IMR-90 (cell line): ENCODE data around the gene DNAJC5. TPM values are rescaled to one million over a fixed set of nuclear protein-coding genes. Genes with fewer than 3 reads are reported as not detected.

Source experiments
- ATAC-seq: fragments of 200-7000 bp; cut with Tn5 transposase; 2 replicates; pipeline ENCODE4 v1.9.1; 2020; ENCODE audit warnings: low read depth, mild to moderate bottlenecking, moderate library complexity
- BruUV-seq: library from RNA; stranded (reverse); fragments of 400-500 nt; replicated peaks from 2 replicates; lab custom pipeline; 2021; lab: Mats Ljungman, UMichigan
- CTCF ChIA-PET: fragments of 300-600 bp; formaldehyde crosslinking; extraction: SDS; loops from one replicate; lab custom pipeline; 2021; ENCODE audit warnings: antibody characterized with exemption; lab: Yijun Ruan, JAX
- POLR2A ChIA-PET: fragments of 300-600 bp; sonication (Branson Sonifier 250); formaldehyde crosslinking; loops from one replicate; lab custom pipeline; 2022; ENCODE audit warnings: antibody characterized with exemption; ENCODE audit not compliant: unreplicated experiment; lab: Charles Lee
- DNase-seq: peaks from one replicate; pipeline ENCODE4 v3.0.0; 2013
- H2AFZ ChIP-seq: replicated peaks from 2 replicates; pipeline ENCODE3; 2013; ENCODE audit warnings: low read length, mild to moderate bottlenecking; ENCODE audit not compliant: poor library complexity
- H2AK5ac ChIP-seq: 2 replicates; pipeline ENCODE4 v1.6.1; 2013; ENCODE audit warnings: low read depth, low read length, inconsistent platforms
- H2AK9ac ChIP-seq: replicated peaks from 2 replicates; pipeline ENCODE3; 2013; ENCODE audit warnings: mild to moderate bottlenecking, low read depth, low read length, moderate library complexity; ENCODE audit not compliant: poor library complexity
- H2BK120ac ChIP-seq: 2 replicates; pipeline ENCODE4 v1.6.1; 2013; ENCODE audit warnings: low read depth, low read length, inconsistent platforms
- H2BK15ac ChIP-seq: 3 replicates; pipeline ENCODE4 v1.6.1; 2013; ENCODE audit warnings: low read depth, low read length, inconsistent platforms
- H2BK20ac ChIP-seq: 2 replicates; pipeline ENCODE4 v1.6.1; 2013; ENCODE audit warnings: low read depth, mild to moderate bottlenecking, inconsistent platforms, low read length, moderate library complexity
- H2BK5ac ChIP-seq: 2 replicates; pipeline ENCODE4 v1.6.1; 2013; ENCODE audit warnings: mild to moderate bottlenecking, low read depth, low read length, inconsistent platforms; ENCODE audit not compliant: poor library complexity, severe bottlenecking
- H3K14ac ChIP-seq: replicated peaks from 2 replicates; pipeline ENCODE4 v1.6.1; 2013; ENCODE audit warnings: low read depth, low read length, inconsistent platforms
- H3K18ac ChIP-seq: 2 replicates; pipeline ENCODE4 v1.6.1; 2013; ENCODE audit warnings: low read depth, low read length, control low read depth
- H3K23ac ChIP-seq: 2 replicates; pipeline ENCODE4 v1.6.1; 2013; ENCODE audit warnings: low read depth, low read length, inconsistent platforms
- H3K27ac ChIP-seq: 2 replicates; pipeline ENCODE4 v1.5.1; 2013; ENCODE audit warnings: mild to moderate bottlenecking, control low read depth, low read length; ENCODE audit not compliant: insufficient read depth
- H3K27me3 ChIP-seq: 2 replicates; pipeline ENCODE4 v1.6.1; 2013; ENCODE audit warnings: low read length; ENCODE audit not compliant: control insufficient read depth, insufficient read depth
- H3K36me3 ChIP-seq: 2 replicates; pipeline ENCODE4 v1.6.1; 2013; ENCODE audit warnings: low read length, mixed read lengths; ENCODE audit not compliant: control insufficient read depth, insufficient read depth
- H3K4ac ChIP-seq: 2 replicates; pipeline ENCODE4 v1.6.1; 2013; ENCODE audit warnings: low read depth, low read length, inconsistent platforms
- H3K4me1 ChIP-seq: 2 replicates; pipeline ENCODE4 v1.6.1; 2013; ENCODE audit warnings: low read length, mixed read lengths; ENCODE audit not compliant: control insufficient read depth, insufficient read depth
- H3K4me2 ChIP-seq: 2 replicates; pipeline ENCODE4 v1.6.1; 2013; ENCODE audit warnings: low read depth, mild to moderate bottlenecking, control low read depth, low read length, moderate library complexity
- H3K4me3 ChIP-seq: 2 replicates; pipeline ENCODE4 v1.5.1; 2013; ENCODE audit warnings: low read depth, mild to moderate bottlenecking, control low read depth, low read length, moderate library complexity; ENCODE audit not compliant: insufficient read depth
- H3K56ac ChIP-seq: 2 replicates; pipeline ENCODE4 v1.6.1; 2013; ENCODE audit warnings: low read length, inconsistent platforms; ENCODE audit not compliant: insufficient read depth; ENCODE audit errors: extremely low read depth
- H3K79me1 ChIP-seq, 2 experiments: 2 replicates each; pipeline ENCODE4 v1.6.1; 2013; ENCODE audit warnings: low read length in 2 of 2, inconsistent platforms in 1 of 2, low read depth in 1 of 2
- H3K9ac ChIP-seq: 2 replicates; pipeline ENCODE4 v1.6.1; 2013; ENCODE audit warnings: low read depth, low read length, control low read depth
- H3K9me1 ChIP-seq: 2 replicates; pipeline ENCODE4 v1.6.1; 2013; ENCODE audit warnings: low read length, inconsistent platforms; ENCODE audit not compliant: insufficient read depth
- H3K9me3 ChIP-seq: 2 replicates; pipeline ENCODE4 v1.6.1; 2013; ENCODE audit warnings: low read length; ENCODE audit not compliant: control insufficient read depth, insufficient read depth
- H4K20me1 ChIP-seq: 2 replicates; pipeline ENCODE4 v1.6.1; 2013; ENCODE audit warnings: low read length, inconsistent platforms; ENCODE audit not compliant: insufficient read depth
- H4K5ac ChIP-seq: 2 replicates; pipeline ENCODE4 v1.6.1; 2013; ENCODE audit warnings: mild to moderate bottlenecking, low read depth, low read length, control low read depth
- H4K8ac ChIP-seq, 2 experiments: 2 replicates each; pipeline ENCODE4 v1.6.1; 2013; ENCODE audit warnings: low read depth in 2 of 2, low read length in 2 of 2, control low read depth in 1 of 2, inconsistent platforms in 1 of 2
- H4K91ac ChIP-seq: 2 replicates; pipeline ENCODE4 v1.6.1; 2013; ENCODE audit warnings: low read depth, low read length, inconsistent platforms; ENCODE audit not compliant: insufficient read depth
- RFX5 ChIP-seq: IDR thresholded peaks from 2 replicates; pipeline ENCODE4 v1.8.0; 2012; ENCODE audit warnings: low read depth, mild to moderate bottlenecking, low read length, moderate library complexity
- WGBS, 2 experiments: methylation state at CpG; one replicate each; pipeline versions ENCODE4 v1.1.5 to v1.1.7; 2013; ENCODE audit warnings: missing lambda C conversion rate in 2 of 2; ENCODE audit not compliant: insufficient read length in 1 of 2; ENCODE audit errors: extremely low coverage in 2 of 2; 5-methylcytosine and 5-hydroxymethylcytosine counted together
- dilution Hi-C: fragments of 300-500 bp; cut with HindIII; formaldehyde crosslinking; loops from one replicate; pipeline ENCODE4 v1.14.3; 2018; ENCODE audit warnings: low sequenced_read_pairs; ENCODE audit not compliant: unreplicated experiment
- in situ Hi-C: fragments of 300-500 bp; cut with MboI; formaldehyde crosslinking; loops from 3 replicates; pipeline ENCODE4 v1.14.3; 2019; ENCODE audit warnings: low sequenced_read_pairs, inconsistent platforms, mixed read lengths
- intact Hi-C: fragments of 100-400 bp; cut with micrococcal nuclease; formaldehyde crosslinking; loops from 2 replicates; pipeline ENCODE4 v1.10.0; 2022
- polyA plus RNA-seq, 3 experiments: library from polyadenylated mRNA; depleted of rRNA; stranded (reverse); fragments of >200 nt; gene quantifications; 2 replicates each; pipeline ENCODE4 v1.2.3, GENCODE V29; 2012; ENCODE audit warnings: low replicate concordance in 1 of 3
- total RNA-seq: library from RNA; depleted of rRNA; stranded (reverse); fragments of >200 nt; gene quantifications from 2 replicates; pipeline ENCODE4 v1.2.3, GENCODE V29; 2012

The DNAJC5 gene
- total and polyA plus RNA-seq, 2 of the 4 experiments (the other 2 are of a cell fraction): 35.6 to 45.2 TPM

- Histone ChIP-seq H2AFZ (peak overlapping the region; percentile 33), H3K27ac (no peak overlapping the region), H3K79me1 (peaks cover 11 to 36% of the 10 kb centered on the region in 2 experiments), H3K4ac (no peak overlapping the region), H4K91ac (no peak overlapping the region), H4K20me1 (no peaks in the 10 kb centered on the region; the same call in 1 of the 2 replicates), H3K23ac (no peak overlapping the region), H3K9ac (no peak overlapping the region), H3K36me3 (peaks cover 10% of the 10 kb centered on the region; the same call in 1 of the 2 replicates), H2BK20ac (no peak overlapping the region), H3K4me3 (no peak overlapping the region), H3K4me1 (peaks cover 20% of the 10 kb centered on the region), H2BK5ac (no peak overlapping the region), H3K14ac (no peak overlapping the region), H3K9me3 (no peaks in the 10 kb centered on the region), H2AK5ac (no peak overlapping the region), H3K9me1 (no peaks in the 10 kb centered on the region; the same call in 1 of the 2 replicates), H2BK15ac (no peak overlapping the region), H4K5ac (no peak overlapping the region), H3K4me2 (no peak overlapping the region), H3K56ac (no peak overlapping the region), H3K18ac (no peak overlapping the region), H2AK9ac (no peak overlapping the region), H4K8ac (no peak overlapping the region), H2BK120ac (no peak overlapping the region), H3K27me3 (no peaks in the 10 kb centered on the region)
- in situ Hi-C loops: loop anchor here (10.0 kb wide), 2 partner anchors 157 to 327 kb away; partner anchors contain the start of genes ARFRP1, PTK6 and ZGPAT
- ChIA-PET POLR2A (no interaction called here), CTCF (no interaction called here)
- TF ChIP-seq RFX5: no peak
- BruUV-seq: no TSS peak
- intact Hi-C loops: no loop called here
- DNase-seq: no peak
- no peak for ATAC-seq
- 99% methylated on average over 57 of the region's 95 CpGs; no CpG with 5 or more reads in 1 of the 2 experiments for WGBS, 2 experiments
- dilution Hi-C loops: no loop called here
These were observed 32.7 kb upstream of the DNAJC5 start for GRCh38 chr20:63861981-63862901.
